Measurements from ENCODE around the gene AARS1.
"Not testable (repeated sequence)": the region's sequence is repeated elsewhere in the genome, so short reads cannot be mapped to it uniquely, and the experiment has no call there.

AARS1 gene

GRCh38 chr16:70302745-70303144, 13.4 kb upstream of the AARS1 start:
- no peak overlapping the region for H3K4me3 ChIP-seq (ENCODE audit: low read length)
- peaks cover 16% of the 10 kb centered on the region; the same call in 1 of the 2 replicates for H3K36me3 ChIP-seq (ENCODE audit: insufficient read depth, low read length)
- H3K9me3 ChIP-seq (ENCODE audit: insufficient read depth, low read depth, low read length), result peaks cover 4% of the 10 kb centered on the region; the same call in 1 of the 2 replicates
- peaks cover 7% of the 10 kb centered on the region; the same call in 1 of the 2 replicates for H3K4me1 ChIP-seq (ENCODE audit: insufficient read depth, low read length)
- 100% methylated on average over 1 of the region's 1 CpG for WGBS
- H3K27ac ChIP-seq (ENCODE audit: low read depth, low read length), result no peak overlapping the region
- H3K9ac ChIP-seq (ENCODE audit: low read depth, low read length), result no peak overlapping the region
- H3K27me3 ChIP-seq (ENCODE audit: insufficient read depth, low read length), result no peaks in the 10 kb centered on the region

DNA sequence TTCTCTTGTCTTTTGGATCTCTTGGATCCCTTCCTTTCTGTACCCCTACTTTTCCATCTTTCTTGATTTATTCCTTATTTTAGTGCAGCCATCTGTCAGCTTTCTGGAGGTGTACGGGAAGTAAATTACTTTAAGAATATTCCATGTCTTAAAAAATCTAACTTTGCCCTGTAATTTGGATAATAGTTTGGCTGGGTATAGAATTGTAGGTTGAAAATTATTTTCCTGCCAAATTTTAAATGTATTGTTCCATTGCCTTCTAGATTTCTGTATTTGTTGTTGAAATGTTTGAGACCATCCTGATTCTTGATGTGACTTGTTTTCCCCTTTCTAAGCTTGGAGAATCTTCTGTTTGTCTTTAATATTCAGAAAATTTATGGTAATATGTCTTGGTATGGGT, 11.8 kb upstream of the AARS1 start:
- peaks cover 14% of the 10 kb centered on the region; the same call in 1 of the 2 replicates for H3K36me3 ChIP-seq (ENCODE audit: insufficient read depth, low read length)
- H3K9me3 ChIP-seq (ENCODE audit: insufficient read depth, low read depth, low read length), result peaks cover 4% of the 10 kb centered on the region; the same call in 1 of the 2 replicates
- H3K9ac ChIP-seq (ENCODE audit: low read depth, low read length), result no peak overlapping the region
- H3K27me3 ChIP-seq (ENCODE audit: insufficient read depth, low read length), result no peaks in the 10 kb centered on the region
- peaks cover 7% of the 10 kb centered on the region; the same call in 1 of the 2 replicates for H3K4me1 ChIP-seq (ENCODE audit: insufficient read depth, low read length)
- no peak overlapping the region for H3K4me3 ChIP-seq (ENCODE audit: low read length)
- H3K27ac ChIP-seq (ENCODE audit: low read depth, low read length), result no peak overlapping the region
- no CpG with 5 or more reads among the region's 1 CpG for WGBS

GRCh38 chr16:70298988-70299938, 10.0 kb upstream of the AARS1 start, which contains the start of gene DDX19B:
Gene DDX19B, plus strand, starts transcription at chr16:70299186. Its CDS starts 112 bp downstream, at chr16:70299298.
- peaks cover 4% of the 10 kb centered on the region; the same call in 1 of the 2 replicates for H3K9me3 ChIP-seq (ENCODE audit: insufficient read depth, low read depth, low read length)
- H3K36me3 ChIP-seq (ENCODE audit: insufficient read depth, low read length), result peaks cover 13% of the 10 kb centered on the region; the same call in 1 of the 2 replicates
- H3K27me3 ChIP-seq (ENCODE audit: insufficient read depth, low read length), result no peaks in the 10 kb centered on the region
- WGBS, result 3% methylated on average over 37 of the region's 37 CpGs
- peak within 1 kb of the TSS; percentile 97 for H3K27ac ChIP-seq (ENCODE audit: low read depth, low read length)
- H3K9ac ChIP-seq (ENCODE audit: low read depth, low read length), result peak within 1 kb of the TSS; percentile 97
- peak within 1 kb of the TSS; percentile 97 for H3K4me3 ChIP-seq (ENCODE audit: low read length)
- H3K4me1 ChIP-seq (ENCODE audit: insufficient read depth, low read length), result peaks cover 4% of the 10 kb centered on the region; the same call in 1 of the 2 replicates

DNA sequence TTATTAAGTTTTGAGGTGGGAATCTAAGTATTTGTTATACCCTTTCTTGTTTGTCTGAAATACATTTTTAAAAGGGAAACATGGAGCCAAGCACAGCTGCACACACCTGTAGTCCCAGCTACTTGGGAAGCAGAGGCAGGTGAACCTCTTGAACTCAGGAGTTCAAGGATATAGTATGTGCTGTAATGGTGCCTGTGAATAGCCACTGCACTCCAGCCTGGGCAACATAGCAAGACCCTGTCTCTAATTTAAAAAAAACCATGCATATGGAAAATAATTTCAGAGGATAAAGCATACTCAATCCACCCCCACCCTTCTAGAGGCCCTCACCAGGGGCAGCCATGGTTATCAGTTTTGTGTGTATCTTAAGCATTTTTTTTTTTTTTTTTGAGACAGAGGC, 6.3 kb upstream of the AARS1 start:
- Histone ChIP-seq H3K4me3 (ENCODE audit: low read length) (no peak overlapping the region), H3K27me3 (ENCODE audit: insufficient read depth, low read length) (no peaks in the 10 kb centered on the region), H3K9ac (ENCODE audit: low read depth, low read length) (no peak overlapping the region), H3K4me1 (ENCODE audit: insufficient read depth, low read length) (peaks cover 4% of the 10 kb centered on the region; the same call in 1 of the 2 replicates), H3K9me3 (ENCODE audit: insufficient read depth, low read depth, low read length) (no peaks in the 10 kb centered on the region), H3K27ac (ENCODE audit: low read depth, low read length) (no peak overlapping the region), H3K36me3 (ENCODE audit: insufficient read depth, low read length) (no peaks in the 10 kb centered on the region)

- no peak overlapping the region for H3K27ac ChIP-seq (ENCODE audit: low read depth, low read length)
- peaks cover 9% of the 10 kb centered on the region; the same call in 1 of the 2 replicates for H3K4me1 ChIP-seq (ENCODE audit: insufficient read depth, low read length)
- H3K9me3 ChIP-seq (ENCODE audit: insufficient read depth, low read depth, low read length), result no peaks in the 10 kb centered on the region
- no peak overlapping the region for H3K9ac ChIP-seq (ENCODE audit: low read depth, low read length)
- H3K4me3 ChIP-seq (ENCODE audit: low read length), result no peak overlapping the region
- WGBS, result 93% methylated on average over 28 of the region's 28 CpGs
- no peaks in the 10 kb centered on the region for H3K27me3 ChIP-seq (ENCODE audit: insufficient read depth, low read length)
- H3K36me3 ChIP-seq (ENCODE audit: insufficient read depth, low read length), result no peaks in the 10 kb centered on the region
Observed at GRCh38 chr16:70294385-70295025, 5.2 kb upstream of the AARS1 start.

DNA sequence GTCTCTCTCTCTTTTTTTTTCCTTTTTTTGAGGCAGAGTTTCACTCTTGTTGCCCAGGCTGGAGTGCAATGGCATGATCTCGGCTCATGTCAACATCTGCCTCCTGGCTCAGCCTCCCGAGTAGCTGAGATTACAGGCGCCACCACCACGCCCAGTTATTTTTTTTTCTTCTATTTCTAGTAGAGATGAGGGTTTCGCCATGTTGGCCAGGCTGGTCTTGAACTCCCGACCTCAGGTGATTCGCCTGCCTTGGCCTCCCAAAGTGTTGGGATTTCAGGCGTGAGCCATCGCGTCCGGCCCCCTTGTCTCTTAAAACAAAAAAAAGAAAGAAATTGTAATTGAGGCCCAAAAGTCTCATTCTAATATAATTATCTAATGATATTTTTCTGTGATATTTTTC, 2.8 kb upstream of the AARS1 start:
- not testable (repeated sequence) for H3K36me3 ChIP-seq (ENCODE audit: insufficient read depth, low read length); H3K27me3 ChIP-seq (ENCODE audit: insufficient read depth, low read length); H3K27ac ChIP-seq (ENCODE audit: low read depth, low read length); H3K9ac ChIP-seq (ENCODE audit: low read depth, low read length); H3K4me1 ChIP-seq (ENCODE audit: insufficient read depth, low read length); H3K4me3 ChIP-seq (ENCODE audit: low read length); H3K9me3 ChIP-seq (ENCODE audit: insufficient read depth, low read depth, low read length)
- 98% methylated on average over 11 of the region's 11 CpGs for whole genome bisulfite sequencing

DNA sequence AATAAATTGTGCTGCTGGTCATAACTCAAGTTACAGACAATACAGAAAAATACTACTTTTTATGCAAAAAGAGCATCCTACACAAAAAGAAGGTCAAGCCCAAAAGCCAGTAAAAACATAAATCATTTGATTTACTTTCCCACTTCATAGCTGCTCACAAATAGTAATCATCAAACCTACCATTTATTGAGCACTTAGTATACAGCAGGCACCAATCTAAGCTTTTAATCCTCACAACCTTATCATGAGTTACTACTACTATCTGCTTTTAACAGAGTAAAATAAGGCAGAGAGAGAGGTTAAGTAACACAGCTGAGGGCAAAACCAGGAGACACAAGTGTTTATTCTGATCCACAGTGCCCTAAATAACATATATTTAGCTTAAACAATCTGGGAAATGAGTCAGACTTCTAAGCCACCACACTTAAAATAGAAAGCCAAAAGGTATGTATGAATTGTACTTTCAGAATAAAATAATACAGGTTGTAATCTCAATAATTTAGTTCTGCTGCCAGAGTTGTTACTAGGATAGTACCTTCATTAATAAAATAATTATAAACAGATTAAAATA, 1.7 kb upstream of the AARS1 start:
- Histone ChIP-seq H3K27ac (ENCODE audit: low read depth, low read length) (no peak overlapping the region), H3K4me3 (ENCODE audit: low read length) (no peak overlapping the region), H3K4me1 (ENCODE audit: insufficient read depth, low read length) (peaks cover 5% of the 10 kb centered on the region; the same call in 1 of the 2 replicates), H3K9ac (ENCODE audit: low read depth, low read length) (no peak overlapping the region), H3K27me3 (ENCODE audit: insufficient read depth, low read length) (no peaks in the 10 kb centered on the region), H3K9me3 (ENCODE audit: insufficient read depth, low read depth, low read length) (no peaks in the 10 kb centered on the region), H3K36me3 (ENCODE audit: insufficient read depth, low read length) (peaks cover 2% of the 10 kb centered on the region)

DNA sequence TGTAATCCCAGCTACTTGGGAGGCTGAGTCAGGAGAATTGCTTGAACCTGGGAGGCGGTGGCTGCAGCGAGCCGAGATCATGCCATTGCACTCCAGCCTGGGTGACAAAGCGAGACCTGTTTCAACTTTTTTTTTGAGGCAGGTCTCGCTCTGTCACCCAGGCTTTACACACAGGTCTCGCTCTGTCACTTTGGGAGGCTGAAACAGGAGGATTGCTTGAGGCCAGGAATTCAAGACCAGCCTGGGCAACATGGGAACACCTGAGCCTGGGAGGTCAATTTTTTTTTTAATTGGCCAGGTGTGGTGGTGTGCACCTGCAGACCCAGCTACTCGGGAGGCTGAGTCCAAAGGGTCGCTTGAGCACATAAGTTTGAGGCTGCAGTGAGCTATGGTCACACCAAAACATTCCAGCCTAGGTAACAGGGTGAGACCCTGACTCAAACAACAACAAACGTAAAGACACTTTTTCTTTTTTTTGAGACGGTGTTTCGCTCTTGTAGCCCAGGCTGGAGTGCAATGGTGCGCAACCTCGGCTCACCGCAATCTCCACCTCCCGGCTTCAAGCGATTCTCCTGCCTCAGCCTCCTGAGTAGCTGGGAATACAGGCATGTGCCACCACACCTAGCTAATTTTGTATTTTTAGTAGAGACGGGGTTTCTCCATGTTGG, 1.9 kb downstream of the AARS1 start:
- Histone ChIP-seq H3K9ac (ENCODE audit: low read depth, low read length) (peak overlapping the region; percentile 31; the same call in 1 of the 2 replicates), H3K4me3 (ENCODE audit: low read length) (peak overlapping the region; percentile 97), H3K36me3 (ENCODE audit: insufficient read depth, low read length) (peaks cover 35% of the 10 kb centered on the region)
- not testable (repeated sequence) for H3K27me3 ChIP-seq (ENCODE audit: insufficient read depth, low read length); H3K27ac ChIP-seq (ENCODE audit: low read depth, low read length); H3K9me3 ChIP-seq (ENCODE audit: insufficient read depth, low read depth, low read length); H3K4me1 ChIP-seq (ENCODE audit: insufficient read depth, low read length)
- 96% methylated on average over 16 of the region's 17 CpGs for WGBS

DNA sequence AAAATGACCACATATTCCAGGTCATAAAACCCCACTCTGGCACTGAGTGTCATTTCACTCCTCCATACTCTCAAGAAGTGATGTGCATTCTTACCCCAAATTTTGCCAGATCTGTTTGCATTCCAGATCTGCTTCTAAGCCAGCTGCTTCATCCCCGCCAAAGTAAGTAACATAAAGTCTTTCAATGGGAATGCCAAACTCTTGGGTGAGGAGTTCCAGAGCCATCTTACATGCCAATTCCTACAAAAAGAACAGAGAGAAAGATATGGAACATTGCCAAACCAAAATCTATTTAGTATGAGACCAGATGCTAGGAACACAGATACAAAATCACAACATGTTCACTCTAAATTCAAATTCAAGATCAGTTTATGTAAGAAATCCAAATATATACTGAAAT, 12.9 kb downstream of the AARS1 start:
- WGBS, result 100% methylated on average over 1 of the region's 1 CpG
- Histone ChIP-seq H3K27me3 (ENCODE audit: insufficient read depth, low read length) (no peaks in the 10 kb centered on the region), H3K36me3 (ENCODE audit: insufficient read depth, low read length) (peaks cover 93% of the 10 kb centered on the region)

DNA sequence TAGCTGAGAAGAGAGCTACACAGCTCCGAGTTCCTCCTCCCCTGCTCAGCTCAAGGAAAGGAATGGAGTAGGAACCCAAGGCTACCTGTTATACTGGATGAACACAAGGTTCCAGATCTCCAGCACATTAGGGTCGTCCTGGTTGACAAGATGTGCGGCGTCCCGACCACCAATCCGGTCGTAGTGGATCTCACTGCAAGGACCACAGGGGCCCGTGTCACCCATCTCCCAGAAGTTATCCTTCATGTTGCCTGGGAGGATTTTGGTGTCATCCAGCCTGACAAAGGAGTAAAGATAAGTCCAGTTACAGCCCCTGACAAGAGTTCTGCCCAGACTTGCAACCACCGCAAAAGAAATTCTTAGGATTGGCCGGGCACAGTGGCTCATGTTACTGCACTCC, 17.6 kb downstream of the AARS1 start:
- no peak overlapping the region for H3K9ac ChIP-seq (ENCODE audit: low read depth, low read length)
- no peak overlapping the region for H3K4me3 ChIP-seq (ENCODE audit: low read length)
- no peaks in the 10 kb centered on the region for H3K4me1 ChIP-seq (ENCODE audit: insufficient read depth, low read length)
- peaks cover 93% of the 10 kb centered on the region for H3K36me3 ChIP-seq (ENCODE audit: insufficient read depth, low read length)
- 97% methylated on average over 10 of the region's 10 CpGs for WGBS
- H3K9me3 ChIP-seq (ENCODE audit: insufficient read depth, low read depth, low read length), result no peaks in the 10 kb centered on the region
- H3K27ac ChIP-seq (ENCODE audit: low read depth, low read length), result no peak overlapping the region
- H3K27me3 ChIP-seq (ENCODE audit: insufficient read depth, low read length), result no peaks in the 10 kb centered on the region

More for the DNA sequence above, 12.9 kb downstream of the AARS1 start:
- H3K9me3 ChIP-seq (ENCODE audit: insufficient read depth, low read depth, low read length), result no peaks in the 10 kb centered on the region
- no peaks in the 10 kb centered on the region for H3K4me1 ChIP-seq (ENCODE audit: insufficient read depth, low read length)
- no peak overlapping the region for H3K9ac ChIP-seq (ENCODE audit: low read depth, low read length)
- H3K27ac ChIP-seq (ENCODE audit: low read depth, low read length), result no peak overlapping the region
- no peak overlapping the region for H3K4me3 ChIP-seq (ENCODE audit: low read length)
